ENCODE data around the gene GSG1.

The GSG1 gene

DNA sequence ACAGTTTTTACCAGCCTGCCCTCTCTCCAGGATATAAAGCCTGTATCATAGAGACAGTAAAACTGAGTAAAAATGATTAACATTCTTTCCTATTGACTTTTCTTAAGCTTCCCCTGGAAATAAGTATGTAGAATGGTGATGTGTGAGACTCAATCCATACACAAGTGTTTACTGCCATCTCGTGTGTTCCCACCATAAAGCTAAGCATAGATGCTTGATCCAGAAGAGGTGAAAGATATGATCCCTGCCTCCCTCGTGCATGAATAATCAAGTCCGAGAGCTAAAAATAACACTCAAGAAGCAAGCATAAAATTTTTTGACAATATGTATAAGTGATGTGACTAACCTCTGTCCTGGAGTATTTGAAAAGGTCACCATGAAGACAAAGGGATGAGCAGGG lies 16.9 kb upstream of the GSG1 start:
- Histone ChIP-seq H3K4me1 (no peaks in the 10 kb centered on the region), H3K9me3 (no peaks in the 10 kb centered on the region), H3K27me3 (no peaks in the 10 kb centered on the region), H3K4me3 (no peak overlapping the region), H3K36me3 (no peaks in the 10 kb centered on the region), H3K27ac (no peak overlapping the region)
- TF ChIP-seq, protein P1, sequence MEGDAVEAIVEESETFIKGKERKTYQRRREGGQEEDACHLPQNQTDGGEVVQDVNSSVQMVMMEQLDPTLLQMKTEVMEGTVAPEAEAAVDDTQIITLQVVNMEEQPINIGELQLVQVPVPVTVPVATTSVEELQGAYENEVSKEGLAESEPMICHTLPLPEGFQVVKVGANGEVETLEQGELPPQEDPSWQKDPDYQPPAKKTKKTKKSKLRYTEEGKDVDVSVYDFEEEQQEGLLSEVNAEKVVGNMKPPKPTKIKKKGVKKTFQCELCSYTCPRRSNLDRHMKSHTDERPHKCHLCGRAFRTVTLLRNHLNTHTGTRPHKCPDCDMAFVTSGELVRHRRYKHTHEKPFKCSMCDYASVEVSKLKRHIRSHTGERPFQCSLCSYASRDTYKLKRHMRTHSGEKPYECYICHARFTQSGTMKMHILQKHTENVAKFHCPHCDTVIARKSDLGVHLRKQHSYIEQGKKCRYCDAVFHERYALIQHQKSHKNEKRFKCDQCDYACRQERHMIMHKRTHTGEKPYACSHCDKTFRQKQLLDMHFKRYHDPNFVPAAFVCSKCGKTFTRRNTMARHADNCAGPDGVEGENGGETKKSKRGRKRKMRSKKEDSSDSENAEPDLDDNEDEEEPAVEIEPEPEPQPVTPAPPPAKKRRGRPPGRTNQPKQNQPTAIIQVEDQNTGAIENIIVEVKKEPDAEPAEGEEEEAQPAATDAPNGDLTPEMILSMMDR (IDR thresholded peaks at IDR 0.05): no peak
- intact Hi-C loops (cut with DNase I; ENCODE audit: low total_unique reads): no loop called here
- DNase-seq: no peak

DNA sequence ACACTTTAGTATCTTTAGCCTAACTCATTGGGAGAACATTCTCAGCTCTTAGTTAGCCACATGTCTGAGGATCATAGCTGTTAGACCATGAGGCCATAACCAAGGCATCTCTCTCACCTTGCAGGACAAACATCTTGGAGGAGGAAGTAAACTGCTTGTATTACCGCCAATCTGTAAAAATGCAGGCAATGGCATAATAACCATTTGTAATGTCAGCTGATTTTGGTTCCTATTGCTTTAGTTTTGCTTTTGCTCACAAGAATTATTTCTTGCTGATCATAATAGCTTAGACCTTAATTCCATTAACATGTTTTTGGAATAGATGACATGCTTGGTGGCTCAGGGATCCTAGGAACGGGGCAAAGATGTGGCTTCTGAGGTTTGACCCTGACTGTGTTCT lies 16.4 kb upstream of the GSG1 start:
- DNase-seq: no peak
- Histone ChIP-seq H3K4me3 (no peak overlapping the region), H3K36me3 (no peaks in the 10 kb centered on the region), H3K9me3 (no peaks in the 10 kb centered on the region), H3K27ac (no peak overlapping the region), H3K27me3 (no peaks in the 10 kb centered on the region), H3K4me1 (no peaks in the 10 kb centered on the region)
- TF ChIP-seq, protein P1 (IDR thresholded peaks at IDR 0.05): no peak
- intact Hi-C loops (cut with DNase I; ENCODE audit: low total_unique reads): no loop called here

DNA sequence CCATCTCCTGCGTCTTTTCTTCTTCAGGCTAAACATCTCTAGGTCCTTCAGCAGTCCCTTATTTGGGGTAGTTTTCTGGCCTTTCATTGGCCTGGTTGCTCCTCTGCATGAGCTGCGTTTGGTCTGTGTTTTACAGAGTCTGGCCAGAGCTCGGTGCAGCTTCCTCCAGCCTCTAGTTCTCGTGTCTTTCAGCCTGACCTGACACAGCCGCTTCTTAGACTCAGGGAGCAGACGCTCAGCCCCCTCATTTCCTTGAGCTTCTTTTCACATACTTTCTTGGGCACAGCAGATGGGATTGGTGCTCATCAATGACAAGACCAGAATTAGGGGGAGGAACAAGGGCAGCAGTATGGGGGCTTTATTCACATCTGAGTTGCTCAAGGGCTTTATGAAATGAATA lies 13.6 kb upstream of the GSG1 start:
- no peak overlapping the region for H3K27ac ChIP-seq

DNA sequence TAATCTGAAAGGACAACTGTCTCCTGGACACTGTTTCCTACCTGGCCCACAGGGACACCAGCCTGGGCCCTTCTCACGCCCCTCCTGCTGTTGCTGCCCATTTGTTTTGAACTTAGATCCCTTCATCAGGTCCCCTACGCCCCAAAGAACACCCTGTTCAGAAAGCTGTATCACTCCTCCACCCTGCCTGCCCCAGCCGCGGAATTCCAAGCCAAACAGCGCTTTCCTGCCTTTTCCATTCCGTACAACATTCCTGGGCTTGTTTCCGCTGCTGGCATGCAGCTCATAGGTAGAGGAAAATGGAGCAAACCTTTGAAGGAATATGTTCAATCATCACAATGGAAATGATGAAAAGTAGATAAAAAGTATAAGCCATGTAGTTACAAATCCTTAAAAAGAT lies 12.8 kb upstream of the GSG1 start:
- TF ChIP-seq, protein P1 (IDR thresholded peaks at IDR 0.05): no peak
- H3K9me3 ChIP-seq: no peaks in the 10 kb centered on the region
- H3K4me1 ChIP-seq: no peaks in the 10 kb centered on the region
- H3K36me3 ChIP-seq: no peaks in the 10 kb centered on the region
- no peak overlapping the region for H3K4me3 ChIP-seq
- intact Hi-C loops (cut with DNase I; ENCODE audit: low total_unique reads): no loop called here
- peaks cover 0 to 4% of the 10 kb centered on the region in 2 donors for H3K27me3 ChIP-seq
- DNase-seq: no peak
- H3K27ac ChIP-seq: no peak overlapping the region

More for the DNA sequence above, 13.6 kb upstream of the GSG1 start:
- Histone ChIP-seq H3K9me3 (no peaks in the 10 kb centered on the region), H3K4me3 (no peak overlapping the region), H3K4me1 (no peaks in the 10 kb centered on the region), H3K36me3 (no peaks in the 10 kb centered on the region), H3K27me3 (peaks cover 0 to 4% of the 10 kb centered on the region in 2 donors)
- TF ChIP-seq, protein P1 (IDR thresholded peaks at IDR 0.05): no peak
- no peak for DNase-seq
- intact Hi-C loops (cut with DNase I; ENCODE audit: low total_unique reads): no loop called here

GRCh38 chr12:13114251-13115052 lies 11.0 kb upstream of the GSG1 start:
- Histone ChIP-seq H3K36me3 (no peaks in the 10 kb centered on the region), H3K4me1 (no peaks in the 10 kb centered on the region), H3K27me3 (peaks cover 0 to 4% of the 10 kb centered on the region in 2 donors), H3K27ac (no peak overlapping the region), H3K4me3 (no peak overlapping the region), H3K9me3 (no peaks in the 10 kb centered on the region)
- DNase-seq: no peak
- intact Hi-C loops (cut with DNase I; ENCODE audit: low total_unique reads): no loop called here
- TF ChIP-seq, protein P1 (IDR thresholded peaks at IDR 0.05): no peak
